Measurements from ENCODE around the gene JARID2.

- TF ChIP-seq EZH2 (IDR thresholded peaks at IDR 0.05; ENCODE audit: low read length) (no peak), CTCF (optimal IDR thresholded peaks at IDR 0.05 in 1 of 3, IDR thresholded peaks at IDR 0.05 in 1 of 3, conservative IDR thresholded peaks at IDR 0.05 in 1 of 3; ENCODE audit: extremely low read depth in 1 of 3, insufficient read depth in 2 of 3, low read length in 3 of 3) (no peak)
Observed at GRCh38 chr6:15442467-15442866, 196.6 kb downstream of the JARID2 start.

Measured in keratinocyte (primary cell).